OCI-LY3 (cell line): ENCODE data around the gene ANKRD27.
"Not testable (repeated sequence)": the region's sequence is repeated elsewhere in the genome, so short reads cannot be mapped to it uniquely, and the experiment has no call there.

ENCODE experiments used
- H2AFZ ChIP-seq: fragments of 200-600, 300-600 bp; shearing (Covaris generic); 2 replicates; pipeline ENCODE4 v1.6.0; 2014; ENCODE audit warnings: antibody characterized with exemption, low read depth, low read length
- H3K27ac ChIP-seq: fragments of 200-600, 300-600 bp; sonication (generic); 2 replicates; pipeline ENCODE4 v1.5.1; 2014; ENCODE audit warnings: mild to moderate bottlenecking, low read length, moderate library complexity, mixed read lengths
- H3K27me3 ChIP-seq: fragments of 200-600, 300-600 bp; sonication (generic); 2 replicates; pipeline ENCODE4 v1.6.1; 2014; ENCODE audit warnings: low read depth, low read length, mixed read lengths
- H3K36me3 ChIP-seq: fragments of 200-600, 300-600 bp; sonication (generic); replicated peaks from 2 replicates; pipeline ENCODE3; 2014; ENCODE audit warnings: low read depth, low read length, mixed read lengths
- H3K4me1 ChIP-seq: fragments of 300-600, 200-600 bp; sonication (generic); 2 replicates; pipeline ENCODE4 v1.6.1; 2014; ENCODE audit warnings: low read length, mixed read lengths
- H3K4me2 ChIP-seq: fragments of 200-600, 300-600 bp; sonication (generic); 2 replicates; pipeline ENCODE4 v1.6.1; 2014; ENCODE audit warnings: low read length, mixed read lengths
- H3K4me3 ChIP-seq: fragments of 300-600, 200-600 bp; sonication (generic); 2 replicates; pipeline ENCODE4 v1.5.1; 2014; ENCODE audit warnings: antibody characterized with exemption, mild to moderate bottlenecking, low read length, moderate library complexity
- H3K79me2 ChIP-seq: fragments of 300-600, 200-600 bp; shearing (Covaris generic); 2 replicates; pipeline ENCODE4 v1.6.1; 2014; ENCODE audit warnings: mild to moderate bottlenecking, low read length, mixed read lengths
- H3K9ac ChIP-seq: fragments of 300-600, 200-600 bp; shearing (Covaris generic); 2 replicates; pipeline ENCODE4 v1.6.0; 2014; ENCODE audit warnings: mild to moderate bottlenecking, low read length, moderate library complexity
- H3K9me3 ChIP-seq: fragments of 200-600, 300-600 bp; shearing (Covaris generic); 2 replicates; pipeline ENCODE4 v1.6.1; 2014; ENCODE audit warnings: low read length, mixed read lengths; ENCODE audit not compliant: insufficient read depth
- H4K20me1 ChIP-seq: fragments of 200-600, 300-600 bp; sonication (generic); 2 replicates; pipeline ENCODE4 v1.6.1; 2016; ENCODE audit warnings: low read length, mixed read lengths; ENCODE audit not compliant: insufficient read depth
- EZH2phosphoT487 ChIP-seq: fragments of 200-600 bp; shearing (Covaris generic); IDR thresholded peaks from 2 replicates; pipeline ENCODE4 v1.6.1; 2018; ENCODE audit warnings: antibody characterized with exemption, mixed run types, low read depth
- TF ChIP-seq, protein P1 (sequence below): fragments of 200-600, 300-600 bp; sonication (generic); IDR thresholded peaks from 2 replicates; pipeline ENCODE4 v1.5.1; 2014; ENCODE audit warnings: antibody characterized with exemption, low read length, low read depth

Gene ANKRD27

DNA sequence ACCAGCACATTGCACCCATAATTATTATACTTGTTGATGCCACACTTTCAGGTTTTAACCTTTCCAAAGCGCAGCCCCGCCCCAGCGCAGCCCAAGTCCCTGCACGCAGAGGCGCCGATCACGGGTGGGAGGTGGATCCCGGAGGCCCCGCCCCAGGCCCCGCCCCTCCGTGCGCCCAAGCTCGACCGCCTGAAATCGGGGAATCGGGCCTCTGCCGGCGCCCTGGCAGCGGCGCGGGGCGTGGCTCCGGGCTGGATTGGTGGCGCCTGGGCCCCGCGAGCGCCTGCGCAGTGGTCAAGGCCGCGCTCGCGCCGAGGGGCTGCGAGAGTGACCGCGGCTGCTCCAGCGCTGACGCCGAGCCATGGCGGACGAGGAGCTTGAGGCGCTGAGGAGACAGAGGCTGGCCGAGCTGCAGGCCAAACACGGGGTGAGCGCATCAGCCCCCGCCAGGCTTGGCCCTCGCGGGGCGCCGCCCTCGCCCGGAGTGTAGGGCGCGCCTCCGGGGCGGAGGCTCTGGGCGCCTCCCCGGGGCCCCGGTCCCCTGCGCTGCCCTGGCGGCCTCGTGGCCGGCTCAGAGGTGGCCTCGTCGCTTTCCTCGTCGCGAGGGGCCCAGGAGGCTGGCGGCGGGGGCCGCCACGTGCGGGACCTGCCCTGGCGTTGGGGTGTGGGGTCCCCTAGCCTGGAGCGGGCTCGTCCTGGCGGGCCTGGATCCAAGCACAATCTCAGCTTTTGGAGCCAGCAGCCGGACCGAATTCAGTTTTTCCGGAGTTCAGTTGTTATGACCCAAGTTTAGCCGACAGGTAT, 93.9 kb downstream of the ANKRD27 start, which contains the start of gene PDCD5:
Gene PDCD5 (plus strand): TSS at position 290 of the 804 bp plus-strand sequence. CDS start 72 bp downstream, at position 362.
- no peak for TF ChIP-seq EZH2phosphoT487
- TF ChIP-seq, protein P1, sequence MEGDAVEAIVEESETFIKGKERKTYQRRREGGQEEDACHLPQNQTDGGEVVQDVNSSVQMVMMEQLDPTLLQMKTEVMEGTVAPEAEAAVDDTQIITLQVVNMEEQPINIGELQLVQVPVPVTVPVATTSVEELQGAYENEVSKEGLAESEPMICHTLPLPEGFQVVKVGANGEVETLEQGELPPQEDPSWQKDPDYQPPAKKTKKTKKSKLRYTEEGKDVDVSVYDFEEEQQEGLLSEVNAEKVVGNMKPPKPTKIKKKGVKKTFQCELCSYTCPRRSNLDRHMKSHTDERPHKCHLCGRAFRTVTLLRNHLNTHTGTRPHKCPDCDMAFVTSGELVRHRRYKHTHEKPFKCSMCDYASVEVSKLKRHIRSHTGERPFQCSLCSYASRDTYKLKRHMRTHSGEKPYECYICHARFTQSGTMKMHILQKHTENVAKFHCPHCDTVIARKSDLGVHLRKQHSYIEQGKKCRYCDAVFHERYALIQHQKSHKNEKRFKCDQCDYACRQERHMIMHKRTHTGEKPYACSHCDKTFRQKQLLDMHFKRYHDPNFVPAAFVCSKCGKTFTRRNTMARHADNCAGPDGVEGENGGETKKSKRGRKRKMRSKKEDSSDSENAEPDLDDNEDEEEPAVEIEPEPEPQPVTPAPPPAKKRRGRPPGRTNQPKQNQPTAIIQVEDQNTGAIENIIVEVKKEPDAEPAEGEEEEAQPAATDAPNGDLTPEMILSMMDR: no peak
- H2AFZ ChIP-seq: peak within 1 kb of the TSS; percentile 97

DNA sequence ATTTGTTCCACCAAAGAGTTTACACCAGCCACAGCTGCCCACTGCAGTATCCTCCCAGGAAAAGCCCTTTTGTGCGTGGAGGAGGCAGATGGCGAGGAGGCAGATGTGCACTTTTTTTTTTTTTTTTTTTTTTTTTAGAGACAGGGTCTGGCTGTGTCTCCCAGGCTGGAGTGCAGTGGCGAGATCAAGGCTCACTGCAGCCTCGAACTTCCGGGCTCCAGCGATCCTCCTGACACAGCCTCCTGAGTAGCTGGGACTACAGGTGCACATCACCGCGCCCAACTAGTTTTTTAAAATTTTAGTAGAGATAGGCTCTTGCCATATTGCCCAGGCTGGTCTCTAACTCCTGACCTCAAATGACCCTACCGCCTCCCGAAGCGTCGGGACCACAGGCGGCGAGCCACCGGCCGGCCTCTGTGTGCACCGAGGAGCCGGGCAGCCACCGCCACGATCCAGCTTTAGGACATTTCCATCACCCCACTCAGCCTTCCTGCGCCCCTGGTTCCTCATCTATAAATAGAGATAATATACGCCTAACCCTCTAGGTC, 94.6 kb downstream of the ANKRD27 start:
- no peaks in the 10 kb centered on the region for H3K9me3 ChIP-seq
- H3K4me2 ChIP-seq: peak overlapping the region; percentile 76
- peak overlapping the region; percentile 97 for H2AFZ ChIP-seq
- H3K9ac ChIP-seq: peak overlapping the region; percentile 57
- peaks cover 37% of the 10 kb centered on the region for H3K79me2 ChIP-seq
- peaks cover 26% of the 10 kb centered on the region for H3K36me3 ChIP-seq
- H4K20me1 ChIP-seq: 0 out of 2 replicates have a peak, but pooled peaks cover 4% of the 10 kb centered on the region
- H3K27me3 ChIP-seq: peaks cover 5% of the 10 kb centered on the region; the same call in 1 of the 2 replicates
- TF ChIP-seq, protein P1: no peak
- TF ChIP-seq EZH2phosphoT487: no peak
- H3K4me3 ChIP-seq: peak overlapping the region; percentile 87
- peaks cover 11% of the 10 kb centered on the region for H3K4me1 ChIP-seq
- no peak overlapping the region for H3K27ac ChIP-seq

More for the DNA sequence above, 93.9 kb downstream of the ANKRD27 start, which contains the start of gene PDCD5:
- Histone ChIP-seq H3K9ac (peak within 1 kb of the TSS; percentile 90), H3K4me3 (peak within 1 kb of the TSS; percentile 87), H4K20me1 (0 out of 2 replicates have a peak, but pooled peaks cover 4% of the 10 kb centered on the region), H3K4me1 (peaks cover 11% of the 10 kb centered on the region), H3K36me3 (peaks cover 33% of the 10 kb centered on the region), H3K79me2 (peaks cover 37% of the 10 kb centered on the region), H3K27ac (peak within 1 kb of the TSS; percentile 37), H3K27me3 (peaks cover 5% of the 10 kb centered on the region; the same call in 1 of the 2 replicates), H3K9me3 (no peaks in the 10 kb centered on the region), H3K4me2 (peak within 1 kb of the TSS; percentile 76)

DNA sequence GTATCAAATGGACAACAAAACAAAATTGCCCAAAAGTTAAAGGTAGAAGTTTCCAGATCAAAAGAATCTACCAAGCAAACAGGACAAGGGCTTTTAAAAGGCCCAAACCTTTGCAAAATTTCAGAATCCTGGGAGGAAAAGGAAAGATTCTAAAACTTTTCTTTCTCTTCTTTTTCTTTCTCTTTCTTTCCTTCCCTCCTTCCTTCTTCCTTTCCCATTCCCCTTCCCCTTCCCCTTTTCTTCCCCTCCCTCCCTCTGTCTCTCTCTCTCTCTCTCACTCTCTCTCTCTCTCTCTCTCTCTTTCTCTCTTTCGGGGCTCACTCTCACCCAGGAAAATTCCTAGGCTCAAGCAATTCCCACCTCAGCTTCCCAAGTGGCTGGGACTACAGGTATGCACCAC, 98.2 kb downstream of the ANKRD27 start:
- no peak overlapping the region for H3K4me2 ChIP-seq
- H3K9me3 ChIP-seq: no peaks in the 10 kb centered on the region
- H2AFZ ChIP-seq: no peak overlapping the region
- peaks cover 5% of the 10 kb centered on the region; the same call in 1 of the 2 replicates for H3K27me3 ChIP-seq
- H3K4me1 ChIP-seq: peaks cover 3% of the 10 kb centered on the region
- TF ChIP-seq, protein P1: no peak
- no peak for TF ChIP-seq EZH2phosphoT487
- peaks cover 8% of the 10 kb centered on the region for H3K79me2 ChIP-seq
- H3K4me3 ChIP-seq: no peak overlapping the region
- no peaks in the 10 kb centered on the region for H4K20me1 ChIP-seq
- no peak overlapping the region for H3K27ac ChIP-seq
- H3K9ac ChIP-seq: no peak overlapping the region
- H3K36me3 ChIP-seq: no peaks in the 10 kb centered on the region

DNA sequence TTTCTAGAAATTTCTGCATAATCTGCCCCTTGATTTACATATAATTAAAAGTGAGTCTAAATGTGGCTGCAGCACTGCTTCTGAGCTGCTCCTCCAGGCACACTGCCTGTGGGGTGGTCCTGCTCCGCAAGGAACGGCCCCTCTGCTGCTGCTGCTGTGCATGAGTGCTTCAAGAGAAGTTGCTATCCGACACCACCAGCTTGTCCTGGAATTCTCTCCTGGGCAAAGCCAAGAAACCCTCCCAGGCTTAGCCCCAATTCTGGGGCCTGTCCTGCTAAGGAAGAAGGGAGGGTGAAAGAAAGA, 101.5 kb downstream of the ANKRD27 start:
- TF ChIP-seq EZH2phosphoT487: no peak
- TF ChIP-seq, protein P1: no peak
- peaks cover 5% of the 10 kb centered on the region; the same call in 1 of the 2 replicates for H3K27me3 ChIP-seq
- H3K4me2 ChIP-seq: no peak overlapping the region
- H3K4me1 ChIP-seq: no peaks in the 10 kb centered on the region
- no peaks in the 10 kb centered on the region for H3K9me3 ChIP-seq
- H2AFZ ChIP-seq: no peak overlapping the region
- H3K79me2 ChIP-seq: no peaks in the 10 kb centered on the region
- H3K4me3 ChIP-seq: no peak overlapping the region
- no peak overlapping the region for H3K27ac ChIP-seq
- no peaks in the 10 kb centered on the region for H4K20me1 ChIP-seq
- H3K9ac ChIP-seq: no peak overlapping the region
- H3K36me3 ChIP-seq: no peaks in the 10 kb centered on the region

DNA sequence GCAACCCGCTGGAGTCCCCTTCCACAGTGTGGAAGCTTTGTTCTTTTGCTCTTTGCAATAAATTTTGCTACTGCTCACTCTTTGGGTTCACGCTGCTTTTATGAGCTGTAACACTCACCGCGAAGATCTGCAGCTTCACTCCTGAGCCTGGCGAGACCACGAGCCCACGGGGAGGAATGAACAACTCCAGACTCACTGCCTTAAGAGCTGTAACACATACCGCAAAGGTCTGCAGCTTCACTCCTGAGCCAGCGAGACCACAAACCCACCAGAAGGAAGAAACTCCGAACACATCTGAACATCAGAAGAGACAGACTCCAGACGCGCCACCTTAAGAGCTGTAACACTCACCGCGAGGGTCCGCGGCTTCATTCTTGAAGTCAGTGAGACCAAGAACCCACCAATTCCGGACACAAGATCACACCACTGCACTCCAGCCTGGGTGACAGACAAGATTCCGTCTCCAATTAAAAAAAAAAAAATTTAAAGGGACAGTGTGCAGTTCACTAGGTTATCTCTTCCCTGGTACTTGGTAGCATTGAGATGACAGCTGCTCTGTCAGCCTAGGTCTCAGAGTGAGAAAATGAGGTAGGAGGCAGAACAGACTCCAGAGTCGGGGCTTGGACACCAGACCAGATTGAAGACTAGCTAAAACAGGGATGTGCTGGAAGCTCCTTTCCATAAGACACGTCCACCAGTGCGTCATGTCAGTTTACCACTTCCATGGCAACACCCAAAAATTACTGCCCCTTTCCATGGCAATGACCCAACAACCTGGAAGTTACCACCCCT, 102.1 kb downstream of the ANKRD27 start:
- not testable (repeated sequence) for H3K9ac ChIP-seq, H3K4me3 ChIP-seq, H3K36me3 ChIP-seq, H3K79me2 ChIP-seq, H3K4me1 ChIP-seq, H3K27ac ChIP-seq, H3K27me3 ChIP-seq, H2AFZ ChIP-seq, H3K9me3 ChIP-seq, H3K4me2 ChIP-seq, H4K20me1 ChIP-seq
